ENCODE measurements around the gene TRIM61.
A peak's percentile ranks its signal among the peaks of the same experiment; 100 is the strongest.
"Not testable (repeated sequence)": the region's sequence is repeated elsewhere in the genome, so short reads cannot be mapped to it uniquely, and the experiment has no call there.

TRIM61 gene

DNA sequence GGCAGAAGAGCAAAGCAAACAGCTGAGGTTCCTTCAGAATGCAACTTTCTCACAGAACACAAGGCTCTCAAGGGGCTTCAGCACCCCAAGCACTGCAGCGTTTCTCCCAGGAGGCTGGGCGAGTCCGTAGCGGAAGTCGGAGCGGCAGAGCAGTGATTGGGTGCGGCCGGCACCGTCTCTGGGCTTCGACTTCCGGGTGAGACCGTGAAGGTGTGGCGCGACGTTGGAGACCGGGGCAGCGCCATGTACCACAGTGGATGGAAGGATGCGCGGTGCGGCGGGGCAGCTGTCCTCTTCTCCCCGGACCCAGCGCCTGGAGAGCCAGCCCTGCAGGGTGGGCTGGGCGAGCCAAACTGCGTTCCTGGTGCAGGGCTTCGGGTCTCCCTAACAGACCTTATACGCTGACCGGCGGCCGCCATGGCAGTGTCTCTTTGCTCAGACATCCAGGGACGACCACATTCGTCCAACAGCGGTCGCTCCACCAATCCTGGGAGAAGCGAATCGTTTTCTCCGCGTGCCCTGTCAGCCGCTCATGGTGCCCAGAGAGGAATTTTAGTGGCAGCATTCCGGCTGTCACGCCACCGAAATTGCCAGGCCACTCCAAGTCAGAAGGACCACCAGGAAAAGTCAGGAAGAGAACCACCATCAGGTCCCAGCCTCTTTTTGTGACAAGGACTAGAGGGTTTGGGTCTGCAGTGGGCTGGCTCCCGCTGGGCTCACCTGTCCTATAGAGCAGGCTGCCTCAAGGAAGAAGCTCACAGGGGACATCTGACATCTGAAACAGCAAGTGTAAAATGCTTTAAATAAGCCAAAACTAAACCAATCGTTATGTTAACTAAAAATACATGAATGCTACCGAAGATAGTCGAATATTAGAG, 20.5 kb downstream of the TRIM61 start:
- TF ChIP-seq POU2F2 (IDR thresholded peaks at IDR 0.05; ENCODE audit: low read depth, low read length) (peak; percentile 75; the same call in 1 of the 2 replicates), SPI1 (IDR thresholded peaks at IDR 0.05; ENCODE audit: low read depth, low read length) (0 out of 2 replicates have a peak, but pooled peaks have one; percentile 21), PAX5 (IDR thresholded peaks at IDR 0.05; ENCODE audit: insufficient read depth, low read length, severe bottlenecking) (no peak), TAF1 (IDR thresholded peaks at IDR 0.05; ENCODE audit: low read depth, low read length) (peak; percentile 70), POLR2A (IDR thresholded peaks at IDR 0.05; ENCODE audit: low read depth, low read length) (peak; percentile 86), POLR2AphosphoS5 (IDR thresholded peaks at IDR 0.05; ENCODE audit: low read depth, low read length) (peak; percentile 80)
- DNase-seq (ENCODE audit: insufficient read length, low spot score) (peak; percentile 82), FAIRE-seq (peak; percentile 97)

DNA sequence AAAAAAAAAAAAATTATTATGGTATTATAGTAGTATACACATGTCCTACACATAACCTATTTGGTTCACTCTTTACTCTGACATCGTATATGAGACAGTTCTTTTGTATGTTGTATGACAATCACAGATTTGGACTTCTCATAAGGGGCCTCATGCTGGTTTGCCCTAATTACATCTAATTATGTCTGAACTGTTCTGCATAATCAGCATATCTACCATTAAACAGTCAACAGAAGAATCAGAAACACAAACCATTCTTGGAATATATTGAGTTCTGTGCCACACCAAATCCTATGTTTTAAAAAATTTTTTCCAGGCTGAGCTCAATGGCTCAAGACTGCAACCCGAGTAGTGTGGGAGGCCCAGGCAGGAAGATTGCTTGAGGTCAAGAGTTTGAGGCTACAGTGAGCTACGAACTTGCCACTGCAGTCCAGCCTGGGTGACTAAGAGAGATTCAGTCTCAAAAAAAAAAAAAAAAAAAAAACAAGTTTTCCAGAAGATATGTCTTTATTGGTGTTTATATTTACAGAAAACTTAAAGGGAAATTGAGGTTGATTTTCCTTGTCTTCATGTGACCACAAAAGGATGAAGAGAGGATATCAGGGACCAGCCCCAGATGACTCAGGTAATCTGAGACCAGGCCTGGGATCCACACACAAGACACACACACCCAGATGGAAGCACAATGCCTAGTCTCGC, 22.2 kb downstream of the TRIM61 start:
- no peak for FAIRE-seq
- TF ChIP-seq POLR2A (IDR thresholded peaks at IDR 0.05; ENCODE audit: low read depth, low read length) (no peak), PAX5 (IDR thresholded peaks at IDR 0.05; ENCODE audit: insufficient read depth, low read length, severe bottlenecking) (no peak), TAF1 (IDR thresholded peaks at IDR 0.05; ENCODE audit: low read depth, low read length) (no peak), SPI1 (IDR thresholded peaks at IDR 0.05; ENCODE audit: low read depth, low read length) (no peak), POLR2AphosphoS5 (IDR thresholded peaks at IDR 0.05; ENCODE audit: low read depth, low read length) (no peak), POU2F2 (IDR thresholded peaks at IDR 0.05; ENCODE audit: low read depth, low read length) (no peak)
- DNase-seq (ENCODE audit: insufficient read length, low spot score), result no peak

DNA sequence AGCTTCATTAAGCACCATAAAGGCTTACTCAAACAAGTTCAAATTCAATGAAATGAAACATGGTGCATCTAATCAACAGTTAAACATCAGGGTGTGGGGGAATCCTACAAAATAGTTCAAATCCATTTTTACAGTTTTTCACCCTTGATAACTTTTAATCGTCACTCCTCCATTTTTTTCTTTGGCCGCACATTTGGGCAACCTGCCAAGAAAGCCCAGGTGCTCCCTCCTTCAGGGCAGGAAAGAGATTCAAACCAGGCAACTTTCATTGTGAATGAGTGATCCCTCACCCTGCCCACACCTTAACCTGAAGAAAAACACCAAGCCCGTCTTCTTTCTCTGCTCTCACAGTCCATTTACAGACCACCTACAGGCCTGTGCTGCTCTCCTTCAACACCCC, 24.9 kb downstream of the TRIM61 start:
- TF ChIP-seq SPI1 (IDR thresholded peaks at IDR 0.05; ENCODE audit: low read depth, low read length), result no peak
- TF ChIP-seq TAF1 (IDR thresholded peaks at IDR 0.05; ENCODE audit: low read depth, low read length), result no peak
- TF ChIP-seq POU2F2 (IDR thresholded peaks at IDR 0.05; ENCODE audit: low read depth, low read length), result no peak
- TF ChIP-seq POLR2AphosphoS5 (IDR thresholded peaks at IDR 0.05; ENCODE audit: low read depth, low read length), result no peak
- TF ChIP-seq PAX5 (IDR thresholded peaks at IDR 0.05; ENCODE audit: insufficient read depth, low read length, severe bottlenecking), result no peak
- TF ChIP-seq POLR2A (IDR thresholded peaks at IDR 0.05; ENCODE audit: low read depth, low read length), result no peak

DNA sequence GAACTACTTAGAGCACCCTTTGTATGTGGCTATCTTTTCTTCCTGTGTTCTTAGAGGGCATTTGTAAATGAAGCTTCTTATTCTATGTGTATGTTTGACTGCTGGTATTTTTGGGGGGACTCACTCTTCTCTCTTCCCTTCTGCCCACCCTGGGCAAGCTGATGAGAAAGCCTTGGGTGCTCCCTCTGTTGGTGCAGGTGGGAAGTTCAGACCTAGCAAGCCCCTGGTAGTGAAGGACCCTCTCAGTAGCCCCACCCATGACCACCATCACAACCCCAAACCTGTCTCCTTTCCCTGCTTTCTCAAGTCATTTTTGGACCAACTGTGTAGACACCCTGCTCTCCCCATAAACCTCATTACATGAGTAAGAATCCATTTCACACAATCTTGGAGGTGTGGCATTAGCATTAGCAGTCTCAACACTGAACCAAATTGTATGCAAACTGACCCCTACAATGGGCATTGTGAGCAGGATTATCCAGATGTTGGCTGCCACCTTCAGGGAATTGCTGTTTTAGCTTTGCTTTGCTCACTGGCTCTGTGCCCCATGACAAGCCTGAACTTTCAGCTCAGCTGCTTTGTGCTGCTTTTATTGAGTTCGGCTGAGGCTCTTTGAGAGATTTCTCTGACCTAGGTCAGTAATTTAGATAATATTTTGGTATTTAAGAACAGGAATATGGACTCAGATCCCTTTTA, 27.9 kb downstream of the TRIM61 start:
- no peak for DNase-seq (ENCODE audit: insufficient read length, low spot score)

More for the DNA sequence above, 24.9 kb downstream of the TRIM61 start:
- FAIRE-seq (no peak), DNase-seq (ENCODE audit: insufficient read length, low spot score) (no peak)

DNA sequence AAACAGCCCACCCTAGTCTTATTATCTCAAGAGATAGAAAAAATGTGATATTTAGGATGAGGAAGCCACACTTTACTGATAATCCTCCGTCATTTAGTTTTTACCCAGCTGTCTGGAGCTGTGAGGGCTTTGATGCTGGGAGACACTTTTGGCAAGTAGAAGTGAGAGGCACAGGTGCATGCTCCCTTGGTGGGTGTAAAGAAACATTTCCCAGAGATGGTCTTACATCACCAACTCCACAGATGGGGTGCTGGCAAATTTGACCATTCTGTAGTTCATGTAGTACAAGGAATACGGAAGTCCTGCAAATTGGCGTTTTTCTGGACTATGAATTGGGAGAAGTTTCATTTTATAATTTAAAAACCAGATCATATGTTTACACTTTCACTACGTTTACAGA, 28.5 kb downstream of the TRIM61 start:
- no peak for TF ChIP-seq POU2F2 (IDR thresholded peaks at IDR 0.05; ENCODE audit: low read depth, low read length)
- no peak for TF ChIP-seq SPI1 (IDR thresholded peaks at IDR 0.05; ENCODE audit: low read depth, low read length)
- no peak for TF ChIP-seq PAX5 (IDR thresholded peaks at IDR 0.05; ENCODE audit: insufficient read depth, low read length, severe bottlenecking)
- TF ChIP-seq POLR2A (IDR thresholded peaks at IDR 0.05; ENCODE audit: low read depth, low read length), result no peak
- TF ChIP-seq TAF1 (IDR thresholded peaks at IDR 0.05; ENCODE audit: low read depth, low read length), result no peak
- TF ChIP-seq POLR2AphosphoS5 (IDR thresholded peaks at IDR 0.05; ENCODE audit: low read depth, low read length), result no peak
- FAIRE-seq (no peak), DNase-seq (ENCODE audit: insufficient read length, low spot score) (no peak)

More for the DNA sequence above, 27.9 kb downstream of the TRIM61 start:
- TF ChIP-seq POLR2AphosphoS5 (IDR thresholded peaks at IDR 0.05; ENCODE audit: low read depth, low read length), result no peak
- peak; percentile 78 for FAIRE-seq

DNA sequence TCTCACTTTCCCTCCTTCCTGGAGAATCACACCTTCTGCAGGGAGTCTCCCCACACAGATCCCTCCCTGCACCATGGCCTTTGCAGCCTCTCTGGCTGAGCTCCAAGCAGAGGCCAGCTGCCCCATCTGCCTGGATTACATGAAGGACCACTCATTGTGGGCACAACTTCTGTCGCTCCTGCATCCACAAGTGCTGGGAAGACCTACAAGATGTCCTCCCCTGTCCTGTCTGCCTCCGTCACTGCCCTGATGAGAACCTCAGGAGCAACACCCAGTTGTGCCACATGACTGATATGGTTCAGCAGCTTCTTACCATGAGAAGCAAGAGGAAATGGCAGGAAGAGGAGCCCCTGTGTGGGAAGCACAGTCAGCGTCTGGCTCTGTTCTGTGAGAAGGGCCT, 29.5 kb downstream of the TRIM61 start:
- FAIRE-seq, result peak; percentile 80
- not testable (repeated sequence) for DNase-seq (ENCODE audit: insufficient read length, low spot score)

DNA sequence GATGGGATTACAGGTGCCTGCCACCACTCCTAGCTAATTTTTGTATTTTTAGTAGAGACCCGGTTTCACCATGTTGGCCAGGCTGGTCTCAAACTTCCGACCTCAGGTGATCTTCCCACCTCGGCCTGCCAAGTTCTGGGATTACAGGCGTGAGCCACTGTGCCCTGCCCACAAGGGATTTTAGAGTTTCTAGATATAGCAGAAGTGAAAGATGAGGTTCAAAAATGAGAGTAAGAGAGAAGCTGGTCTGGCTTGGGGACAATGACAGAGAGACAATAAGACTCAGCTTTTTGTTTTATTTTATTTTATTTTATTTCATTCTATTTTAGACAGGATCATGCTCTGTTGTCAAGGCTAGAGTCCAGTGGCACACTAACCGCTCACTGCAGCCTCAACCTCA, 30.6 kb downstream of the TRIM61 start:
- no peak for FAIRE-seq
- TF ChIP-seq SPI1 (IDR thresholded peaks at IDR 0.05; ENCODE audit: low read depth, low read length) (peak; percentile 26; the same call in 1 of the 2 replicates), POLR2A (IDR thresholded peaks at IDR 0.05; ENCODE audit: low read depth, low read length) (no peak), POLR2AphosphoS5 (IDR thresholded peaks at IDR 0.05; ENCODE audit: low read depth, low read length) (no peak), PAX5 (IDR thresholded peaks at IDR 0.05; ENCODE audit: insufficient read depth, low read length, severe bottlenecking) (no peak), TAF1 (IDR thresholded peaks at IDR 0.05; ENCODE audit: low read depth, low read length) (no peak), POU2F2 (IDR thresholded peaks at IDR 0.05; ENCODE audit: low read depth, low read length) (no peak)
- DNase-seq (ENCODE audit: insufficient read length, low spot score), result no peak

DNA sequence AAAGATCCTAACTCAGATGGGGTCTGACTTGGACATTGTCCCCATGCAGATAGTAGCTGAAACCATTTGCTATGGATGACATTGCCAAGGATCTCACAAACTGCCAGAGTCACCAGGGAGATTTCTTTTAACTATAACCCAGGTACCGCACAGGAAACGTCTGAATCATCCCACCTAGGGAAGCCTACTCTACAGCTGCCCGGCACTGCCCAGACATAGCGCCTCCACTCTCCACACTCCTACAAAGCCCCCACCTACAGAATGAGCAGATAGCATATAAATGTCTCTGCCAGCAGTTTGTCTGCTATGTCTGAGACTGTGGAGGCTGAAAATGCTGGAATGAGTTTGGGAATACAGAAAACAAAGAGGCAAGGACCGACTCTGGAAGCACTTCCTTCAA, 32.3 kb downstream of the TRIM61 start:
- FAIRE-seq (no peak), DNase-seq (ENCODE audit: insufficient read length, low spot score) (no peak)
- TF ChIP-seq SPI1 (IDR thresholded peaks at IDR 0.05; ENCODE audit: low read depth, low read length) (no peak), POLR2A (IDR thresholded peaks at IDR 0.05; ENCODE audit: low read depth, low read length) (no peak), POLR2AphosphoS5 (IDR thresholded peaks at IDR 0.05; ENCODE audit: low read depth, low read length) (no peak), TAF1 (IDR thresholded peaks at IDR 0.05; ENCODE audit: low read depth, low read length) (no peak), PAX5 (IDR thresholded peaks at IDR 0.05; ENCODE audit: insufficient read depth, low read length, severe bottlenecking) (no peak), POU2F2 (IDR thresholded peaks at IDR 0.05; ENCODE audit: low read depth, low read length) (no peak)

DNA sequence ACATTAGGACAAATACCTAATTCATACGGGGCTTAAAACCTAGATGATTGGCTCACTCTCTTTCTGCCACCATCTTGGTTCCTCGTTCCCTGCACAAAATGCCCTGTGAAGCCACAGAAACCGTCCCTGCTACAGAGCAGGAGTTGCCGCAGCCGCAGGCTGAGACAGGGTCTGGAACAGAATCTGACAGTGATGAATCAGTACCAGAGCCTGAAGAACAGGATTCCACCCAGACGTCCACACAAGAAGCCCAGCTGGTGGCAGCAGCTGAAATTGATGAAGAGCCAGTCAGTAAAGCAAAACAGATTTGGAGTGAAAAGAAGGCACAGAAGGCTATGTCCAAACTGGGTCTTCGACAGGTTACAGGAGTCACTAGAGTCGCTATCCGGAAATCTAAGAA, 34.3 kb downstream of the TRIM61 start:
- no peak for FAIRE-seq
- TF ChIP-seq SPI1 (IDR thresholded peaks at IDR 0.05; ENCODE audit: low read depth, low read length), result no peak
- TF ChIP-seq POU2F2 (IDR thresholded peaks at IDR 0.05; ENCODE audit: low read depth, low read length), result no peak
- TF ChIP-seq TAF1 (IDR thresholded peaks at IDR 0.05; ENCODE audit: low read depth, low read length), result no peak
- TF ChIP-seq POLR2A (IDR thresholded peaks at IDR 0.05; ENCODE audit: low read depth, low read length), result no peak
- TF ChIP-seq POLR2AphosphoS5 (IDR thresholded peaks at IDR 0.05; ENCODE audit: low read depth, low read length), result no peak
- TF ChIP-seq PAX5 (IDR thresholded peaks at IDR 0.05; ENCODE audit: insufficient read depth, low read length, severe bottlenecking), result no peak
- no peak for DNase-seq (ENCODE audit: insufficient read length, low spot score)

Measured in GM12891 (cell line).